ENCODE results near the gene SHANK2. TPM values are rescaled to one million over a fixed set of nuclear protein-coding genes. Genes with fewer than 3 reads are reported as not detected.

SHANK2 gene
- polyA plus RNA-seq, 1 donor (not counting 4 experiments of a cell fraction or from before 2014, with no cell fraction given): 0.22 TPM

DNA sequence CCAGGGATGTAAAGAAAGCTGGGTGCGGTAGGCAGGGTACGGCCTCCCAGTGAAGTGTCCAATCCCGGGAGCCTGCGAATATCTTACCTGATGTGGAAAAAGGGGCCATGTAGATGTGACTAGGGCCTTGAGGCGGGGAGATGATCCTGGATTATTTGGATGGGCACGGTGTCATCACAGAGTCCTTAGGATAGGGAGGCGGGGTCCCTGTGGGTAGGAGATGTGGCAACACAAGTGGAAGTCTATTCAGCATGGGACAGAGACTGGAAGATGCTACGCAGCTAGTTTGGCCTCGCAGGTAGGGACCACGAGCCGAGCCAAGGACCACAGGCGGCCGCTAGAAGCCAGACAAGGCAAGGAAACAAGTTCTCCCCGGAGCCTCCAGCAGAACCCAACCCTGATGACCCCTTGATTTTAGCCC is 46.4 kb upstream of the SHANK2 start:
- Histone ChIP-seq H3K27ac (ENCODE audit: control insufficient read depth, insufficient read depth, low read length) (peak overlapping the region; percentile 77), H3K4me2 (ENCODE audit: control insufficient read depth, extremely low read depth, insufficient read depth, low read depth, low read length) (peak overlapping the region; percentile 80), H3K36me3 (ENCODE audit: control insufficient read depth in 2 of 2, extremely low read depth in 1 of 2, insufficient read depth in 2 of 2, low read length in 2 of 2) (no peaks in the 10 kb centered on the region), H2AFZ (ENCODE audit: control insufficient read depth, low read length) (peak overlapping the region; percentile 70), H3K27me3 (ENCODE audit: control insufficient read depth, extremely low read depth, insufficient read depth, low read length) (no peaks in the 10 kb centered on the region), H3K4me3 (ENCODE audit: control insufficient read depth in 2 of 3, extremely low read depth in 1 of 3, insufficient read depth in 2 of 3, low read depth in 1 of 3, low read length in 3 of 3) (no peak overlapping the region), H3K9me1 (ENCODE audit: control insufficient read depth, extremely low read depth, insufficient read depth, low read length) (no peaks in the 10 kb centered on the region), H3K4me1 (ENCODE audit: control insufficient read depth, extremely low read depth, insufficient read depth, low read length) (peaks cover 19% of the 10 kb centered on the region), H3K79me2 (ENCODE audit: control insufficient read depth, insufficient read depth, low read length) (no peaks in the 10 kb centered on the region), H3K9me3 (ENCODE audit: control insufficient read depth, low read depth, low read length) (no peaks in the 10 kb centered on the region), H4K20me1 (ENCODE audit: control insufficient read depth, extremely low read depth, insufficient read depth, low read length) (no peaks in the 10 kb centered on the region), H3K9ac (ENCODE audit: control insufficient read depth, extremely low read depth, insufficient read depth, low read length) (peak overlapping the region; percentile 60)
- no peak for TF ChIP-seq EZH2 (IDR thresholded peaks at IDR 0.05; ENCODE audit: low read length)
- TF ChIP-seq, protein P1, sequence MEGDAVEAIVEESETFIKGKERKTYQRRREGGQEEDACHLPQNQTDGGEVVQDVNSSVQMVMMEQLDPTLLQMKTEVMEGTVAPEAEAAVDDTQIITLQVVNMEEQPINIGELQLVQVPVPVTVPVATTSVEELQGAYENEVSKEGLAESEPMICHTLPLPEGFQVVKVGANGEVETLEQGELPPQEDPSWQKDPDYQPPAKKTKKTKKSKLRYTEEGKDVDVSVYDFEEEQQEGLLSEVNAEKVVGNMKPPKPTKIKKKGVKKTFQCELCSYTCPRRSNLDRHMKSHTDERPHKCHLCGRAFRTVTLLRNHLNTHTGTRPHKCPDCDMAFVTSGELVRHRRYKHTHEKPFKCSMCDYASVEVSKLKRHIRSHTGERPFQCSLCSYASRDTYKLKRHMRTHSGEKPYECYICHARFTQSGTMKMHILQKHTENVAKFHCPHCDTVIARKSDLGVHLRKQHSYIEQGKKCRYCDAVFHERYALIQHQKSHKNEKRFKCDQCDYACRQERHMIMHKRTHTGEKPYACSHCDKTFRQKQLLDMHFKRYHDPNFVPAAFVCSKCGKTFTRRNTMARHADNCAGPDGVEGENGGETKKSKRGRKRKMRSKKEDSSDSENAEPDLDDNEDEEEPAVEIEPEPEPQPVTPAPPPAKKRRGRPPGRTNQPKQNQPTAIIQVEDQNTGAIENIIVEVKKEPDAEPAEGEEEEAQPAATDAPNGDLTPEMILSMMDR (optimal IDR thresholded peaks at IDR 0.05 in 1 of 3, IDR thresholded peaks at IDR 0.05 in 1 of 3, conservative IDR thresholded peaks at IDR 0.05 in 1 of 3; ENCODE audit: extremely low read depth in 1 of 3, insufficient read depth in 2 of 3, low read length in 3 of 3): no peak
- dilution Hi-C loops (cut with MboI; ENCODE audit: extremely low pct_ligation_motif_present, low sequenced_read_pairs): no loop called here
- no peak for FAIRE-seq
- no peak for DNase-seq (ENCODE audit: low read depth, low spot score)

DNA sequence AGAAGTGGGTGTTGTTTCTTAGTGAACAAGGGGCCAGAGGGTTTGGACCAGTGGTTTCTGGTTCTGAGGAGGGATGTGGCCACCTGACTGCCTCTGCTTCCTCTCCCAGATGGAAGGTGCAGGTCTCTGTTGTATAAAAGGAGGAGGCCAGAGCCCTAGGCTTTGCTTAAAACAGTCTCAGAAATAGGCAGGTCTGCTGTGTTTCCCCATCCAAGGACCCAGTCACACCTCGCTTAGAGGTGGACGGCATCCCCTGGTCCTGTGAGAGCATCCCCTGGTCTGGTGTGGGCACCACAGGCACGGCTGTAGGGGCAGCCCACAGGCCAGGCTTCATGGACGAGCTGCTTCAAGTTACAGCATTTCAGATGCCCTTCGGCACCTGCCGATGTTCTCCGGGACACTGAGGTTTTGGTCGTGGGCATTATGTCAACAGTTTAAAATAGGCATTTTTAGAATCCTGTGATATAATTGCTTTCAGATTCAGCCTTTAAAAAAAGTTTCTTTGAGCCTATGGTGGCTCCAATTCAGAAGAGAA is 45.7 kb upstream of the SHANK2 start:
- FAIRE-seq (no peak), DNase-seq (ENCODE audit: low read depth, low spot score) (no peak)
- TF ChIP-seq EZH2 (IDR thresholded peaks at IDR 0.05; ENCODE audit: low read length): no peak
- TF ChIP-seq, protein P1 (optimal IDR thresholded peaks at IDR 0.05 in 1 of 3, IDR thresholded peaks at IDR 0.05 in 1 of 3, conservative IDR thresholded peaks at IDR 0.05 in 1 of 3; ENCODE audit: extremely low read depth in 1 of 3, insufficient read depth in 2 of 3, low read length in 3 of 3): no peak
- no peaks in the 10 kb centered on the region for H3K27me3 ChIP-seq (ENCODE audit: control insufficient read depth, extremely low read depth, insufficient read depth, low read length)
- H3K36me3 ChIP-seq (ENCODE audit: control insufficient read depth in 2 of 2, extremely low read depth in 1 of 2, insufficient read depth in 2 of 2, low read length in 2 of 2): no peaks in the 10 kb centered on the region
- no peak overlapping the region for H3K9ac ChIP-seq (ENCODE audit: control insufficient read depth, extremely low read depth, insufficient read depth, low read length)
- no peak overlapping the region for H3K27ac ChIP-seq (ENCODE audit: control insufficient read depth, insufficient read depth, low read length)
- no peak overlapping the region for H2AFZ ChIP-seq (ENCODE audit: control insufficient read depth, low read length)
- H3K79me2 ChIP-seq (ENCODE audit: control insufficient read depth, insufficient read depth, low read length): no peaks in the 10 kb centered on the region
- dilution Hi-C loops (cut with MboI; ENCODE audit: extremely low pct_ligation_motif_present, low sequenced_read_pairs): no loop called here
- H3K9me1 ChIP-seq (ENCODE audit: control insufficient read depth, extremely low read depth, insufficient read depth, low read length): no peaks in the 10 kb centered on the region
- H3K4me2 ChIP-seq (ENCODE audit: control insufficient read depth, extremely low read depth, insufficient read depth, low read depth, low read length): no peak overlapping the region
- peaks cover 19% of the 10 kb centered on the region for H3K4me1 ChIP-seq (ENCODE audit: control insufficient read depth, extremely low read depth, insufficient read depth, low read length)
- H3K4me3 ChIP-seq (ENCODE audit: control insufficient read depth in 2 of 3, extremely low read depth in 1 of 3, insufficient read depth in 2 of 3, low read depth in 1 of 3, low read length in 3 of 3): no peak overlapping the region
- H3K9me3 ChIP-seq (ENCODE audit: control insufficient read depth, low read depth, low read length): no peaks in the 10 kb centered on the region
- no peaks in the 10 kb centered on the region for H4K20me1 ChIP-seq (ENCODE audit: control insufficient read depth, extremely low read depth, insufficient read depth, low read length)
